Measurements from ENCODE around the gene PRKCA. TPM values are rescaled to one million over a fixed set of nuclear protein-coding genes. Genes with fewer than 3 reads are reported as not detected.

Gene PRKCA
- total and polyA plus RNA-seq, 2 of the 13 experiments (the other 11 are each of a cell fraction or from before 2014, with no cell fraction given), result 18.5 to 21.5 TPM

DNA sequence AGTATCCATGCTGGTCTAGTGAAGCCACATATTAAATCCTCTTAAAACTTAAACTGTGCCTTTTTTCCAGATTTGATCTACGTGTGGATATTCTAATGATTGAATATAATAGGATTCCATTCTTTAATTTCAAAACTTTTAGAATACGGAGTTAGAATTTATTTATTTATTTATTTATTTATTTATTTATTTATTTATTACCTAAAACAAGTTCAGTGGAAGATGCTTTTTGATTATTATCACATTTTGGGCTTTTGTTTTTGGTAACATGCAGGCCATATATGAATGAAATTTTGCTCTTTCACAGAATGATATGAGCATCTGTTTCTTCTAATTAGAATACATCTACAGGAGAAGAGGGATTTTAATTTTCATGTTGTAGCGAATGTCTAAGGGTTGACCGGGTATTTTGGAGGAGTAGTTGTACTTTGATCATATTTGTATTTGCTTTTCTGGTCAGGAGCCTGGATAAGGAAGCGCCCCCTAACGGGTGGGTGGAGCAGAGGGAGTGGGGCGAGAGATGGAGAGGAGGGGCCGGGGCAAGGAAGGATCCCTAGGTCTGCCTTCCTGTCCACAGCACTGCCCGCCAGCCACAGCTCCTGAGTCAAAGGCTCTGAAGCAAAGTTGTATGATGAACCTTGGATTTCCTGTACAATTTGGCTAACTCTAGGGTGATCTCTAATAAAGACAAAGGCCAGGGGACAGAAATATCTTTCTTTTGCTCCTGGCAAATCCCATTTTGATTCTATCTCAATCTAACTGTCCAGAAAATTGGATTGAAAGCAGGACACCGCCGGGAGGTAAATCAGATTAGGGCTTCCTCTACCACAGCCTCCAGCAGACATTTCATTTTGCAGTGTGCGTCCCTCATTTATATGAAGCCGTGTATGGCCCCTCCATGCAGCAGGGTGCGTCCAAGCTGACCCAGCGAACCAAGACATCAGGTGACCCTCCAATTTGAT, 149.1 kb downstream of the PRKCA start (continued):
- TF ChIP-seq USF2 (IDR thresholded peaks at IDR 0.05; ENCODE audit: low read depth, low read length) (no peak), USF2 (CRISPR knock-in tag; IDR thresholded peaks at IDR 0.05; ENCODE audit: borderline replicate concordance) (no peak), ZNF33B (CRISPR knock-in tag; IDR thresholded peaks at IDR 0.05) (no peak), MED1 (CRISPR knock-in tag; IDR thresholded peaks at IDR 0.05) (peak; percentile 59), TBX3 (IDR thresholded peaks at IDR 0.05; ENCODE audit: borderline replicate concordance) (no peak), ZMYM3 (CRISPR knock-in tag; IDR thresholded peaks at IDR 0.05) (peak; percentile 74; the same call in 1 of the 2 replicates), FOXP1 (IDR thresholded peaks at IDR 0.05) (no peak), FOXP1 (CRISPR knock-in tag; IDR thresholded peaks at IDR 0.05) (peak; percentile 40; the same call in 1 of the 2 replicates), ZNF441 (CRISPR knock-in tag; IDR thresholded peaks at IDR 0.05; ENCODE audit: borderline replicate concordance) (no peak), ZXDC (CRISPR knock-in tag; IDR thresholded peaks at IDR 0.05) (no peak), SKIL (CRISPR knock-in tag; IDR thresholded peaks at IDR 0.05; ENCODE audit: borderline replicate concordance) (no peak), ZNF513 (CRISPR knock-in tag; conservative IDR thresholded peaks at IDR 0.05) (no peak), PLSCR1 (CRISPR knock-in tag; IDR thresholded peaks at IDR 0.05; ENCODE audit: borderline replicate concordance) (no peak), ISL2 (CRISPR knock-in tag; IDR thresholded peaks at IDR 0.05) (peak; percentile 74; the same call in 1 of the 2 replicates)
- TF ChIP-seq, protein P1, sequence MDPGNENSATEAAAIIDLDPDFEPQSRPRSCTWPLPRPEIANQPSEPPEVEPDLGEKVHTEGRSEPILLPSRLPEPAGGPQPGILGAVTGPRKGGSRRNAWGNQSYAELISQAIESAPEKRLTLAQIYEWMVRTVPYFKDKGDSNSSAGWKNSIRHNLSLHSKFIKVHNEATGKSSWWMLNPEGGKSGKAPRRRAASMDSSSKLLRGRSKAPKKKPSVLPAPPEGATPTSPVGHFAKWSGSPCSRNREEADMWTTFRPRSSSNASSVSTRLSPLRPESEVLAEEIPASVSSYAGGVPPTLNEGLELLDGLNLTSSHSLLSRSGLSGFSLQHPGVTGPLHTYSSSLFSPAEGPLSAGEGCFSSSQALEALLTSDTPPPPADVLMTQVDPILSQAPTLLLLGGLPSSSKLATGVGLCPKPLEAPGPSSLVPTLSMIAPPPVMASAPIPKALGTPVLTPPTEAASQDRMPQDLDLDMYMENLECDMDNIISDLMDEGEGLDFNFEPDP (CRISPR knock-in tag; conservative IDR thresholded peaks at IDR 0.05), result no peak
- TF ChIP-seq, protein P2, sequence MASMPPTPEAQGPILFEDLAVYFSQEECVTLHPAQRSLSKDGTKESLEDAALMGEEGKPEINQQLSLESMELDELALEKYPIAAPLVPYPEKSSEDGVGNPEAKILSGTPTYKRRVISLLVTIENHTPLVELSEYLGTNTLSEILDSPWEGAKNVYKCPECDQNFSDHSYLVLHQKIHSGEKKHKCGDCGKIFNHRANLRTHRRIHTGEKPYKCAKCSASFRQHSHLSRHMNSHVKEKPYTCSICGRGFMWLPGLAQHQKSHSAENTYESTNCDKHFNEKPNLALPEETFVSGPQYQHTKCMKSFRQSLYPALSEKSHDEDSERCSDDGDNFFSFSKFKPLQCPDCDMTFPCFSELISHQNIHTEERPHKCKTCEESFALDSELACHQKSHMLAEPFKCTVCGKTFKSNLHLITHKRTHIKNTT (CRISPR knock-in tag; IDR thresholded peaks at IDR 0.05), result no peak

Measured in HepG2 (cell line).